Ovary (tissue), 9 donors: Measurements from ENCODE around the gene ABCA10. TPM values are rescaled to one million over a fixed set of nuclear protein-coding genes. Genes with fewer than 3 reads are reported as not detected.

Source experiments
- DNase-seq, 5 donors: peaks; one replicate each; pipeline ENCODE4 v3.0.0-alpha.2; 2019 to 2020
- H3K27ac ChIP-seq, 2 donors: fragments of 200-600 bp; one replicate each; pipeline versions ENCODE4 v1.5.1 to v1.8.0; 2019 to 2022
- H3K27me3 ChIP-seq: fragments of 200-600 bp; one replicate; pipeline ENCODE4 v1.8.0; 2022
- H3K36me3 ChIP-seq: fragments of 200-600 bp; sonication (generic); one replicate; pipeline ENCODE4 v1.5.1; 2019
- H3K4me1 ChIP-seq: one replicate; pipeline ENCODE4 v1.8.1; 2013; ENCODE audit warnings: mild to moderate bottlenecking, moderate library complexity; ENCODE audit not compliant: insufficient read depth
- H3K4me3 ChIP-seq: fragments of 200-600 bp; sonication (generic); one replicate; pipeline ENCODE4 v1.5.1; 2017
- H3K9me3 ChIP-seq, 2 donors: fragments of 200-600 bp in 1 of 2; sonication (generic) in 1 of 2; one replicate each; pipeline versions ENCODE4 v1.5.1 to v1.8.1; 2013 to 2019; ENCODE audit warnings: mild to moderate bottlenecking in 1 of 2, moderate library complexity in 1 of 2
- EP300 ChIP-seq: sonication (generic); formaldehyde crosslinking; IDR thresholded peaks from one replicate; pipeline ENCODE4 v1.6.1; 2017; ENCODE audit warnings: antibody characterized with exemption
- POLR2A ChIP-seq: fragments of 450-650 bp; IDR thresholded peaks from one replicate; pipeline ENCODE4 v1.6.1; 2017; ENCODE audit warnings: antibody characterized with exemption, mild to moderate bottlenecking, moderate library complexity
- WGBS, 3 donors: extraction: QIAGEN DNeasy Blood & Tissue Kit in 1 of 3; methylation state at CpG; one replicate each; pipeline versions ENCODE4 v1.1.5 to v1.1.7; 2013 to 2017; 5-methylcytosine and 5-hydroxymethylcytosine counted together
- intact Hi-C, 4 donors: fragments of 100-400 bp; cut with DNase I; formaldehyde crosslinking; loops; one replicate each; pipeline versions ENCODE4 v1.11.0 to v1.15.1; 2022 to 2023
- polyA plus RNA-seq, 2 donors: library from polyadenylated mRNA; stranded (reverse); fragments of 200-250 nt in 1 of 2; fragments of 350-450 nt in 1 of 2; fragmentation: Illumina TruSeq in 1 of 2; extraction: RNeasy Lipid Tissue Mini Kit (QIAGEN cat#74804) in 1 of 2; gene quantifications; one replicate each; pipeline ENCODE4 v1.2.3, GENCODE V29; 2013 to 2014
- total RNA-seq, 7 donors: library from RNA; depleted of rRNA in 2 of 7; stranded (reverse); fragments of >200 nt in 2 of 7; fragmentation: NEBNext Ultra II Directional in 3 of 7; extraction: Animal tissue kit (Norgen Biotek cat#: 25700) in 3 of 7; gene quantifications; one replicate each; pipeline versions ENCODE4 v1.1.0 to v1.2.4, GENCODE V29; 2016 to 2023
- TF ChIP-seq, protein P1 (sequence below), 3 donors: fragments of 450-650 bp in 2 of 3; fragments of 200-600 bp in 1 of 3; IDR thresholded peaks; one replicate each; pipeline versions ENCODE4 v1.5.1 to v1.8.0; 2016 to 2022; ENCODE audit warnings: antibody characterized with exemption in 3 of 3, mild to moderate bottlenecking in 1 of 3
- donor health status: DM: no; HTN: no; CAD: no; lungs with moderate emphysema.
- donor health status: DM: no; HTN: no; CAD: no.
- donor health status: Bipolar disorder and iron deficiency.
- donor health status: DM: yes; HTN: yes; CAD: no.
- donor health status: DM: no; HTN: no; CAD: no.
- donor health status: DM: yes; HTN: yes; CAD: no.

Gene ABCA10
- total and polyA plus RNA-seq, 9 donors, result 18.8 to 65.7 (median 32.0) TPM

DNA sequence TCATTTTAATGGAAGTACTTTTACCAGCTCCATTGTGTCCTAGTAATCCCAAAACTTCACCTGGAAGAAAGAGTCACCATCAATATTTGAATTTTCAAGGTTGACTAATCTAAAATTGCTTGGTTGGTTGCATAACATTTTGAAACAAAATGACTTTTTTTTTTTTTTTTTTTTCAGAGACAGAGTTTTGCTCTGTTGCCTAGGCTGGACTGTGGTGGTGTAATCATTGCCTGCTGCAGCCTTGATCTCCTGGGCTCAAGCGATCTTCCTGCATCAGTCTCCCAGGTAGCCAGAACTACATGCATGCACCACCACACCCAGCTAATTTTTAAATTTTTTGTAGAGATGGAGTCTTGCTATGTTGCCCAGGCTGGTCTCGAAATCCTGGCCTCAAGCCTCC, 74.4 kb downstream of the ABCA10 start:
- Histone ChIP-seq H3K36me3 (no peaks in the 10 kb centered on the region), H3K4me3 (no peak overlapping the region), H3K4me1 (peaks cover 4% of the 10 kb centered on the region), H3K27me3 (no peaks in the 10 kb centered on the region), H3K27ac (no peak overlapping the region), H3K9me3 (no peaks in the 10 kb centered on the region)
- intact Hi-C loops, result loop anchor here in 1 of 4 donors (10.0 kb wide), 1 partner anchor 61 kb away; no protein-coding TSS in a partner anchor
- WGBS, 3 donors, result 92 to 100% (median 98%) methylated on average over 2 of the region's 2 CpGs
- TF ChIP-seq, protein P1, sequence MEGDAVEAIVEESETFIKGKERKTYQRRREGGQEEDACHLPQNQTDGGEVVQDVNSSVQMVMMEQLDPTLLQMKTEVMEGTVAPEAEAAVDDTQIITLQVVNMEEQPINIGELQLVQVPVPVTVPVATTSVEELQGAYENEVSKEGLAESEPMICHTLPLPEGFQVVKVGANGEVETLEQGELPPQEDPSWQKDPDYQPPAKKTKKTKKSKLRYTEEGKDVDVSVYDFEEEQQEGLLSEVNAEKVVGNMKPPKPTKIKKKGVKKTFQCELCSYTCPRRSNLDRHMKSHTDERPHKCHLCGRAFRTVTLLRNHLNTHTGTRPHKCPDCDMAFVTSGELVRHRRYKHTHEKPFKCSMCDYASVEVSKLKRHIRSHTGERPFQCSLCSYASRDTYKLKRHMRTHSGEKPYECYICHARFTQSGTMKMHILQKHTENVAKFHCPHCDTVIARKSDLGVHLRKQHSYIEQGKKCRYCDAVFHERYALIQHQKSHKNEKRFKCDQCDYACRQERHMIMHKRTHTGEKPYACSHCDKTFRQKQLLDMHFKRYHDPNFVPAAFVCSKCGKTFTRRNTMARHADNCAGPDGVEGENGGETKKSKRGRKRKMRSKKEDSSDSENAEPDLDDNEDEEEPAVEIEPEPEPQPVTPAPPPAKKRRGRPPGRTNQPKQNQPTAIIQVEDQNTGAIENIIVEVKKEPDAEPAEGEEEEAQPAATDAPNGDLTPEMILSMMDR (IDR thresholded peaks at IDR 0.05), result no peak
- TF ChIP-seq EP300 (no peak), POLR2A (no peak)
- no peak for DNase-seq

DNA sequence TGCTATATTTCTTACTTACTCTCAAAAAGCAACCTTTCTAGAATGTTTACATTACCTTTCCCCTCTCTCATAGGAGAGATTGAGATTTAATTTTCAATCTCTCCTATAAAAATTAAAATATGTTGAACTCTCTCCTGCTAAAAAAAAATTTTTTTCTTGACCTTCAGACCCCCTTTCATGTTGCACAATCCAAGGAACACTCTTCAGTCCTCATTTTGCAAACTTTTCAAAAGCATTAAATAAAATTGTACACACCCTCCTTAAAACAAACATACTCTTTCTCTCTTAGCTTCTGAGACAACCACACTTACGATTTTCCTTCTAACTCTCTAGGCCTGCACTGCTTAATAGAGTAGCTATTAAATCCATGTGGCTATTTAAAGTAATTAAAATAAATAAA, 78.3 kb downstream of the ABCA10 start:
- peak overlapping the region in 1 of 2 donors; percentile 36 for H3K27ac ChIP-seq
- DNase-seq, result no peak
- intact Hi-C loops, result loop anchor here in 1 of 4 donors (10.0 kb wide), 1 partner anchor 64 kb away; no protein-coding TSS in a partner anchor

DNA sequence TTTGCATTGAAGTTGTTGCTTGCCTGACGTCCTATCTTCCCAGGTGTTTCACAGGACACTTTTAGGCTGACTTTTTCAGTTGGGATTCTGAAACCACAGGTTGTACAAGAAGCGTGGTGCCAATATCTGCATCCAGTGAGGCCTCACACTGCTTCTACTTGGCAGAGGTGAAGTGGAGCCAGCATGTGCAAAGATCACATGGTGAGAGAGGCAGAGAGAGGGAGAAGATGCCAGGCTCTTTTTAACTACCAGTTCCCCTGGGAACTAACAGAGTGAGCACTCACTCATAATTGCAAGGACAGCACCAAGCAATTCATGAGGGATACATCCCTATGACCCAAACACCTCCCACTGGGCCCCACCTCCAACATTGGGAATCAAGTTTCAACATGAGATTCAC, 81.2 kb downstream of the ABCA10 start:
- H3K4me1 ChIP-seq, result peaks cover 7% of the 10 kb centered on the region
- no peak for TF ChIP-seq POLR2A
- TF ChIP-seq EP300, result no peak
- TF ChIP-seq, protein P1 (IDR thresholded peaks at IDR 0.05), result no peak
- DNase-seq, result no peak
- H3K4me3 ChIP-seq, result no peak overlapping the region
- no peak overlapping the region for H3K27ac ChIP-seq
- H3K36me3 ChIP-seq, result no peaks in the 10 kb centered on the region
- 82 to 89% (median 85%) methylated on average over 2 of the region's 2 CpGs for WGBS, 3 donors
- H3K9me3 ChIP-seq, result no peaks in the 10 kb centered on the region
- intact Hi-C loops, result no loop called here
- no peaks in the 10 kb centered on the region for H3K27me3 ChIP-seq

More for the DNA sequence above, 78.3 kb downstream of the ABCA10 start:
- TF ChIP-seq, protein P1 (IDR thresholded peaks at IDR 0.05), result no peak
- TF ChIP-seq POLR2A (no peak), EP300 (no peak)
- Histone ChIP-seq H3K36me3 (no peaks in the 10 kb centered on the region), H3K9me3 (no peaks in the 10 kb centered on the region), H3K4me1 (peaks cover 4% of the 10 kb centered on the region), H3K4me3 (no peak overlapping the region), H3K27me3 (no peaks in the 10 kb centered on the region)
- 21 to 51% (median 47%) methylated on average over 1 of the region's 1 CpG for WGBS, 3 donors

DNA sequence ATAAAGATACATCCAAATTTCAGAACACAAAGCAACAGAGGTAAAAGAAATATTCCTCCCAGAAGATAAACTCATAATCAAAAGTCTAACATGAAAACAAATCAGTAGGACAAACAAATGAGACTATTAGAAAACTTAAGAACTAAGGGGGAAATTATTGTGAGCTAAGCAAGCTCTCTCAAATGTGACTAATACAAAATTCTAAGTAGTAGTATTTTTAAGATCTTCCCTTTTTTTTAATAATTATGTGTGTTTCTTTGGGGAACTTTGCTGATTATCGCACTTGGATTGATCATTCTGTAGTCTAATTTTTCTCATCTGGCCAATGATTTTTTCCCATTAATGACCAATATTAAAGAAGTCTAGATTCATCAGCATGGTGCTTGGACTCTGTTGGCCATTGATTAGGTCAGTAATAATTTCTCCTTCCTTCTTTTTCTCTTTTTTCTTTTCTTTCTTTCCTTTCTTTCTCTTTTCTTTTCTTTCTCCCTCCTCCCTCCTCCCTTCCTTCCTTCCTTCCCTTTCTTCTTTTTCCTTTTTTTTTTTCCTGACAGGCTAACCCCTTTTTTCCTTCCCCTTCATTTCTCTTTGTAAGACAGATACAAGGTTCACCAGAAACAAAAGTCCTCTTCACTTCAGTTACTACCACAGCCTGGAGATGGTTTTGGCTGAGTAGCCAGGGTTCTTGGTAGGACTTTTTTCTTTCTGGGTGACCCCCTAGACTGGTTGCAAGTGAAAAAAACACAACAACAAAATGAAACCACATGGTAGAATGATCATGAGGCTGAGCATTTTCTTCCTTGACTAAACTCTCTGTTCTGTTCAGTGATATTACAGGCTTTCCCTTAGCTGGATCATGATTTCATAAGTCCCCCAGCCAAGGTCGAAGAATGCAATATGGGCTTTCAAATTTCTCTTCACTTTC, 84.0 kb downstream of the ABCA10 start:
- H3K27me3 ChIP-seq, result no peaks in the 10 kb centered on the region
- peaks cover 3% of the 10 kb centered on the region for H3K4me1 ChIP-seq
- intact Hi-C loops, result no loop called here
- no peak for DNase-seq
- H3K9me3 ChIP-seq, result no peaks in the 10 kb centered on the region
- TF ChIP-seq POLR2A, result no peak
- no peak for TF ChIP-seq EP300
- TF ChIP-seq, protein P1 (IDR thresholded peaks at IDR 0.05), result no peak
- WGBS, 3 donors, result 87 to 94% (median 88%) methylated on average over 2 of the region's 2 CpGs
- no peak overlapping the region for H3K4me3 ChIP-seq
- no peaks in the 10 kb centered on the region for H3K36me3 ChIP-seq
- H3K27ac ChIP-seq, result no peak overlapping the region
